COLO829 (cell line): ENCODE results near the gene CHN2.

ENCODE experiments used
- DNase-seq: peaks from one replicate; pipeline ENCODE4 v3.0.0; 2012; ENCODE audit warnings: low spot score

CHN2 gene

GRCh38 chr7:29335188-29336083 lies 140.9 kb downstream of the CHN2 start:
- DNase-seq = no peak

GRCh38 chr7:29337546-29338116 lies 143.1 kb downstream of the CHN2 start:
- no peak for DNase-seq

GRCh38 chr7:29340696-29341095 lies 146.1 kb downstream of the CHN2 start:
- no peak for DNase-seq

- DNase-seq = no peak
Observed at GRCh38 chr7:29341156-29341555, 146.6 kb downstream of the CHN2 start.

- DNase-seq = no peak
Observed at GRCh38 chr7:29342761-29343160, 148.2 kb downstream of the CHN2 start.

GRCh38 chr7:29343399-29343798 lies 148.8 kb downstream of the CHN2 start:
- no peak for DNase-seq

- no peak for DNase-seq
Observed at GRCh38 chr7:29344334-29344978, 149.9 kb downstream of the CHN2 start.

GRCh38 chr7:29345590-29345989 lies 151.0 kb downstream of the CHN2 start:
- DNase-seq = no peak

- no peak for DNase-seq
Observed at GRCh38 chr7:29346231-29346978, 151.8 kb downstream of the CHN2 start.

- DNase-seq = no peak
Observed at GRCh38 chr7:29349362-29349761, 154.8 kb downstream of the CHN2 start.

GRCh38 chr7:29350351-29350750 lies 155.8 kb downstream of the CHN2 start:
- DNase-seq = no peak

- no peak for DNase-seq
Observed at GRCh38 chr7:29352041-29352440, 157.5 kb downstream of the CHN2 start.

- DNase-seq = no peak
Observed at GRCh38 chr7:29353810-29354209, 159.2 kb downstream of the CHN2 start.

GRCh38 chr7:29354340-29354739 lies 159.8 kb downstream of the CHN2 start:
- DNase-seq = no peak

- no peak for DNase-seq
Observed at GRCh38 chr7:29355388-29355787, 160.8 kb downstream of the CHN2 start.

- DNase-seq = no peak
Observed at GRCh38 chr7:29356631-29357030, 162.1 kb downstream of the CHN2 start.

GRCh38 chr7:29359482-29360093 lies 165.0 kb downstream of the CHN2 start:
- DNase-seq = no peak

- DNase-seq = no peak
Observed at GRCh38 chr7:29360633-29361625, 166.4 kb downstream of the CHN2 start.

- no peak for DNase-seq
Observed at GRCh38 chr7:29362380-29362779, 167.8 kb downstream of the CHN2 start.

- no peak for DNase-seq
Observed at GRCh38 chr7:29363636-29364425, 169.3 kb downstream of the CHN2 start.
